GM12875 (cell line): ENCODE measurements around the gene MFGE8.

Experiments
- H3K4me3 ChIP-seq: one replicate; pipeline ENCODE4 v1.5.1; 2011; ENCODE audit warnings: low read depth, low read length, control low read depth
- TF ChIP-seq, protein P1 (sequence below): IDR thresholded peaks from 2 replicates; pipeline ENCODE4 v1.5.1; 2011; ENCODE audit warnings: low read depth, mild to moderate bottlenecking, control low read depth, inconsistent platforms, low read length, moderate library complexity, borderline replicate concordance; ENCODE audit not compliant: insufficient read depth

The MFGE8 gene, protein sequence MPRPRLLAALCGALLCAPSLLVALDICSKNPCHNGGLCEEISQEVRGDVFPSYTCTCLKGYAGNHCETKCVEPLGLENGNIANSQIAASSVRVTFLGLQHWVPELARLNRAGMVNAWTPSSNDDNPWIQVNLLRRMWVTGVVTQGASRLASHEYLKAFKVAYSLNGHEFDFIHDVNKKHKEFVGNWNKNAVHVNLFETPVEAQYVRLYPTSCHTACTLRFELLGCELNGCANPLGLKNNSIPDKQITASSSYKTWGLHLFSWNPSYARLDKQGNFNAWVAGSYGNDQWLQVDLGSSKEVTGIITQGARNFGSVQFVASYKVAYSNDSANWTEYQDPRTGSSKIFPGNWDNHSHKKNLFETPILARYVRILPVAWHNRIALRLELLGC

DNA sequence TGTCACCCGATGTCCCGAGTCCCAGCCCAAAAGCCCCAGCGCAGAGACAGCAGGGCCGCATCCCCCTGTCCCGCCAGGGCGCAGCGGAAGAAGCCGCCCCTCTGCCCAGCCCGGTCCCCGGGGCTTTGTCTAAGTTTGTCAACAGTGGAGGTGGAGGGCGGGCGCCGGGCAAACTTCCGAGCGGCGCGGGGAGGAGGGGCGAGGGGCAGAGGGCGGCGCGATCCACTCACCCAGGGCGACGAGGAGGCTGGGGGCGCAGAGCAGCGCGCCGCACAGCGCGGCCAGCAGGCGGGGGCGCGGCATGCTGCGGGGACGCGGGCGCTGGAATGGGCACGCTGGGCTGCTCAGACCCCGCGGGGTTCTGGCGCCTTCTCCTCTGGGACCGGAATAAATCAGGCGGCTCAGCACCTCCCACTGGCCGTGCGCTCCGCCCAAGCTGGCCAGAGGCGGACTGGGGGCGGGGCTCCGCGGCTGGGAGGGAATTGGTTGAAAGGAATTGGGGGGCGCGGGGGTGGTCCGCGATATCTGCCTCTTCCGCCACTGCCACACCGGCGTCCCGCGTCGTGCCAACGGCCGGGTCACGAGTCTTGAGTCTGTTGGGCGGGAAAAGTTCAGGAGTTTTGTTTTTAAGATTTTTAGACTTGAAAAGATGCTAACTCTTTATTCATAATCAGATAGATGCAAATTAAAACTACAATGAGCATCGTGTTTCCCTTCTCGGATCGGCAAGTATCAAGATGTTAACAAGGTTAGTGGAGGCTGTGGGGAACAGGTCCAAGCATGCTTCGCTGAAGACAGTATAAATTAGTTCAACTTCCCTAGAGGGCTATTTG is at the start of gene MFGE8:
TSS of gene MFGE8 (minus strand) at position 363 of the 833 bp plus-strand sequence. CDS start at position 303, 60 bp downstream.
- TF ChIP-seq, protein P1, sequence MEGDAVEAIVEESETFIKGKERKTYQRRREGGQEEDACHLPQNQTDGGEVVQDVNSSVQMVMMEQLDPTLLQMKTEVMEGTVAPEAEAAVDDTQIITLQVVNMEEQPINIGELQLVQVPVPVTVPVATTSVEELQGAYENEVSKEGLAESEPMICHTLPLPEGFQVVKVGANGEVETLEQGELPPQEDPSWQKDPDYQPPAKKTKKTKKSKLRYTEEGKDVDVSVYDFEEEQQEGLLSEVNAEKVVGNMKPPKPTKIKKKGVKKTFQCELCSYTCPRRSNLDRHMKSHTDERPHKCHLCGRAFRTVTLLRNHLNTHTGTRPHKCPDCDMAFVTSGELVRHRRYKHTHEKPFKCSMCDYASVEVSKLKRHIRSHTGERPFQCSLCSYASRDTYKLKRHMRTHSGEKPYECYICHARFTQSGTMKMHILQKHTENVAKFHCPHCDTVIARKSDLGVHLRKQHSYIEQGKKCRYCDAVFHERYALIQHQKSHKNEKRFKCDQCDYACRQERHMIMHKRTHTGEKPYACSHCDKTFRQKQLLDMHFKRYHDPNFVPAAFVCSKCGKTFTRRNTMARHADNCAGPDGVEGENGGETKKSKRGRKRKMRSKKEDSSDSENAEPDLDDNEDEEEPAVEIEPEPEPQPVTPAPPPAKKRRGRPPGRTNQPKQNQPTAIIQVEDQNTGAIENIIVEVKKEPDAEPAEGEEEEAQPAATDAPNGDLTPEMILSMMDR: peak; percentile 4; the same call in 1 of the 2 replicates
- H3K4me3 ChIP-seq: peak within 1 kb of the TSS; percentile 56

DNA sequence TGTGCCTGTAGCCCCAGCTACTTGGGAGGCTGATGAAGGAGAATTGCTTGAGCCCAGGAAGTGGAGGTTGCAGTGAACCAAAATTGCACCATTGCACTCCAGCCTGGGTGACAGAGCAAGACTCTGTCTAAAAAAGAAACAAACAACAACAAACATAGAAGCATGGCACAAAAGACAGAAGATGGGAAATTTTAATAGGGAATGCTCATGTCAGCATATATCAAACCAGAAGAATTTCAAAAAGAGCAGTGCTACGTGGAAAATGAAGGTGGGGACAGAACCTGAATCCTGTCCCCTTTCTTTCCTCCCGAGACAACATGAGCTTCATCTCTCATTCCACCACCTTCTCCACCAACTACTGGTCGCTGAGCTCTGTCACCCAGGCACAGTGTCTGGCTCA is 46.3 kb upstream of the MFGE8 start:
- TF ChIP-seq, protein P1: no peak
- H3K4me3 ChIP-seq: no peak overlapping the region

DNA sequence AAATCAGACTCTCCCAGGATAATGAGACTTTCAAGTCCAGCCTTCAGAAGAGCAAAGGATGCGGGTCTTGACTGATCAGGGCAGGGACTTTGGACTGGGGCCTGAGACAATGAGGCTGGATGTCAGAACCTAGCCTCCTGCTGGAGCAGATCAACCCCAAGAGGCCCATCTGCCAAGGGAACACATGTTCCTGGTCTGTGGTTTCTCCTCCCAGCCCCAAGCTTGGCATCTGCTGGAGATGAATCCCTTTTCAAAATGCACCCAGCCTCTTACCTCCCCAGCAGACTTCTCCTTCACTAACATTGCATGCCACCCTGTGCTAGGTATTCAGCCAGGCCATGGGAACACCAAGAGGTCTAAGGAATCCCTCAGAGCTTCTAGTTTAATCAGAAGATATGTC is 43.7 kb upstream of the MFGE8 start:
- H3K4me3 ChIP-seq: no peak overlapping the region
- TF ChIP-seq, protein P1: no peak

DNA sequence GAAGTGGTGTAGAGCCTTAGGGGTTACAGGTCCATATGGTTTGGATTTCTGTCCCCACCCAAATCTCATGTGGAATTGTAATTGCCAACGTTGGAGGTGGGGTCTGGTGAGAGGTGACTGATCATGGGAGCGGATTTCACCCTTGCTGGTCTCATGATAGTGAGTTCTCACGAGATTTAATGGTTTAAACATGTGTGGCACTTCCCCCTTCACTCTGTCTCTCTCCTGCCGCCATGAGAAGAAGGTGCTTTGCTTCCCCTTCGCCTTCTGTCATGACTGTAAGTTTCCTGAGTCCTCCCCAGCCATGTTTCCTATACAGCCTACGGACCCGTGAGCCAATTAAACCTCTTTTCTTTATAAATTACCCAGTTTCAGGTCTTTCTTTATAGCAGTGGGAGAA is 43.1 kb upstream of the MFGE8 start:
- TF ChIP-seq, protein P1: no peak
- no peak overlapping the region for H3K4me3 ChIP-seq

DNA sequence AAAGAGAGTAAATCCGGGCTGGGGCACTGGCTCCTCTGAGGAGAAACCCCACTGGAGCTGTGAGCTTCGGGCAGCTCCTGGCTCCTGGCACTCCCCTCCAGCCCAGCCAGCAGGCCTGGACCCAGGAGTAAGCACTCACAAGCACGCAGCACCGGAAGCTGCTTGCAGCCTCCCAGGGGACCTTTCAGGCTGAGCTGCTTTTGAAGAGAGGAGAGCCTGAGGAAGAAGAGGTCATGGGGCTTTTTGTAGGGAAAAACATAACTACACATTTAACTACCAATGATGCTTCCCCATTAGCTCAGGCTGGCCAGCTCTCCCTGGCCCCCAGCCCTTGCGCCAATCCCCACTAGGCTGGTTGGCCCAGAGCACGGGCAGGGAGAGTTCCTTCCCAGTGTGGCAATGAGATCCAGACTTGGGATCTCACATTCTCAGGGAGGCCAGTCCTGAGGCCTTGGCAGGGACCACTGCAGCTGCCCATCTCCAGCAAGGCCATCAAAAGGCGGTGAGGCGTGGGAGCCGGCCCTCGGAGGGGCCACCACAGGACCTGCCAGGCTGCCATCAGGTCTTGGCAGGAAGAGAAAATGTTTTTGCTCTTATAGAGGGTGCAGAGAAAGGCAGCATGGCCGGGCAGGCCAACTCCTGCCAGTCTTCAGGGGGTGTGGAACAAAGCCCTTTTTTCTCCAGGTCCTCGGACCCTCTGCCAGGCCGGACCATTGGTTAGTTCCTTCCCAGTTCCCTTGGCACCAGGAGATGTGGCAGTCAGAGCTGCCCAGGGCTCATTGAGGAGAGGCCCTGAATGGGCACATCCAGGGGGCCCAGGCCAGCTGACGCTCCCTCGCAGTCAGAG is 41.5 kb upstream of the MFGE8 start:
- TF ChIP-seq, protein P1: no peak
- H3K4me3 ChIP-seq: no peak overlapping the region

DNA sequence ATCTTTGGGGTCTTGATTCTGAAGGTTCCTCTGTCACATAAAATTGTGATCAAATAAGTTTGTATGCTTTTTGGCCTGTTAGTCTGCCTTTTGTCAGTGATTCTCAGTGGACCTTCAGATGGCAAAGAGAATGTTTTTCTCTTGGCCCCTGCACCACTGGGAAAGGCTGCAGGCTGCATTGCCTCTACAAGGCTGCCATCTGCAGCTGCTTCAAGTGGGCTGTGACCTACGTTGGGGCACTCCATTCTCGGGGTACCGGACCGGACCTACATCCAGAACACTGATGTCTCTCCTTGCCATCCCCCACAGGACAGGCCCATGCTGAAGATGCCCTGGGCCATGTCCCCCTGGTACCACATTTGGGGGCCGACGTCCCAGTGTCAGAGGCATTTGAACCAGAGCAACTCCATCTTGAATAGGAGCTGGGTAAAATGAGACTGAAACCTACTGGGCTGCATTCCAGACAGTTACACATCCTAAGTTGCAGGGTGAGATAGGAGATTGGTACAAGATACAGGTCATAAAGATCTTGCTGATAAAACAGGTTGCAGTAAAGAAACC is 37.5 kb upstream of the MFGE8 start:
- TF ChIP-seq, protein P1: no peak
- H3K4me3 ChIP-seq: no peak overlapping the region
